Prostate gland (tissue), 2 donors: ENCODE measurements around the gene CRADD.

Source experiments
- CTCF ChIP-seq, 4 experiments: fragments of 200-600 bp in 2 of 4; fragments of 450-650 bp in 2 of 4; sonication (generic) in 2 of 4; IDR thresholded peaks; 1 replicate in 3 of 4; 2 replicates in 1 of 4; pipeline ENCODE4 v1.5.1; 2016 to 2019; ENCODE audit warnings: antibody characterized with exemption in 4 of 4, mild to moderate bottlenecking in 2 of 4, moderate library complexity in 2 of 4
- POLR2A ChIP-seq: fragments of 450-650 bp; IDR thresholded peaks from one replicate; pipeline ENCODE4 v1.6.1; 2016; ENCODE audit warnings: antibody characterized with exemption, mild to moderate bottlenecking
- POLR2AphosphoS5 ChIP-seq: sonication (generic); formaldehyde crosslinking; IDR thresholded peaks from one replicate; pipeline ENCODE4 v1.6.1; 2017; ENCODE audit warnings: antibody characterized with exemption

GRCh38 chr12:93938317-93938716 is 261.1 kb downstream of the CRADD start:
- TF ChIP-seq CTCF (IDR thresholded peaks at IDR 0.05) (no peak), POLR2A (no peak), POLR2AphosphoS5 (no peak)
